HepG2 (cell line): ENCODE data around the gene MRPS17. TPM values are rescaled to one million over a fixed set of nuclear protein-coding genes. Genes with fewer than 3 reads are reported as not detected.

ENCODE experiments used
- ATF6 ChIP-seq: sonication (generic); formaldehyde crosslinking; conservative IDR thresholded peaks from 2 replicates; pipeline ENCODE4 v1.4.0; 2020; ENCODE audit warnings: missing genetic modification reagents
- ATRX ChIP-seq: sonication (generic); formaldehyde crosslinking; IDR thresholded peaks from 2 replicates; pipeline ENCODE4 v1.4.0; 2020; ENCODE audit warnings: missing genetic modification reagents, borderline replicate concordance
- HNRNPK ChIP-seq: fragments of 200-400 bp; formaldehyde crosslinking; IDR thresholded peaks from 2 replicates; pipeline ENCODE4 v1.6.1; 2018; ENCODE audit warnings: low read length, low read depth, moderate library complexity, mild to moderate bottlenecking; ENCODE audit not compliant: poor library complexity, severe bottlenecking
- PAXIP1 ChIP-seq: sonication (generic); formaldehyde crosslinking; conservative IDR thresholded peaks from 2 replicates; pipeline ENCODE4 v1.4.0; 2020; ENCODE audit warnings: mild to moderate bottlenecking, missing genetic modification reagents, moderate library complexity
- SIN3A ChIP-seq: IDR thresholded peaks from 2 replicates; pipeline ENCODE4 v1.6.1; 2011; ENCODE audit warnings: low read depth, mild to moderate bottlenecking, control low read depth, low read length, borderline replicate concordance
- ZBTB7A ChIP-seq: sonication (generic); formaldehyde crosslinking; IDR thresholded peaks from 2 replicates; pipeline ENCODE4 v1.8.0; 2022; ENCODE audit warnings: mild to moderate bottlenecking, missing genetic modification reagents
- ZNF543 ChIP-seq: sonication (generic); formaldehyde crosslinking; IDR thresholded peaks from 2 replicates; pipeline ENCODE4 v1.4.0; 2020; ENCODE audit warnings: mild to moderate bottlenecking, missing genetic modification reagents
- ZNF616 ChIP-seq: sonication (generic); formaldehyde crosslinking; IDR thresholded peaks from 2 replicates; pipeline ENCODE4 v1.5.0; 2020; ENCODE audit warnings: low read depth, mild to moderate bottlenecking, missing genetic modification reagents
- ZNF674 ChIP-seq: sonication (generic); formaldehyde crosslinking; IDR thresholded peaks from 2 replicates; pipeline ENCODE4 v1.5.0; 2020; ENCODE audit warnings: low read depth, mild to moderate bottlenecking, missing genetic modification reagents
- ZNF713 ChIP-seq: sonication (generic); formaldehyde crosslinking; IDR thresholded peaks from 2 replicates; pipeline ENCODE4 v1.4.0; 2020; ENCODE audit warnings: mild to moderate bottlenecking, missing genetic modification reagents
- polyA plus RNA-seq, 8 experiments: library from polyadenylated mRNA; depleted of rRNA in 3 of 8; stranded (reverse) in 7 of 8; unstranded in 1 of 8; fragments of >200 nt; fragmentation: Illumina TruSeq in 4 of 8; extraction: Trizol in 4 of 8; gene quantifications; 2 replicates each; pipeline versions ENCODE4 v1.2.1 to v1.2.3, GENCODE V29; 2011 to 2016; ENCODE audit warnings: low read depth in 4 of 8, missing spikeins in 1 of 8, mixed read lengths in 1 of 8; ENCODE audit not compliant: insufficient read depth in 1 of 8
- total RNA-seq, 5 experiments: library from RNA; depleted of rRNA; stranded (reverse); fragments of >200 nt; fragmentation: Illumina TruSeq; extraction: Trizol; gene quantifications; 2 replicates each; pipeline ENCODE4 v1.2.3, GENCODE V29; 2016; ENCODE audit warnings: low read depth in 1 of 5
- TF ChIP-seq, protein P1 (sequence below): sonication (generic); formaldehyde crosslinking; IDR thresholded peaks from 2 replicates; pipeline ENCODE4 v1.4.0; 2020; ENCODE audit warnings: low read depth, mild to moderate bottlenecking, missing genetic modification reagents
- TF ChIP-seq, protein P2 (sequence below), 2 experiments: fragments of 450-650 bp in 1 of 2; sonication (generic) in 1 of 2; formaldehyde crosslinking; IDR thresholded peaks; 2 replicates each; pipeline versions ENCODE4 v1.5.0 to v1.8.0; 2020 to 2022; ENCODE audit warnings: mild to moderate bottlenecking in 1 of 2, missing genetic modification reagents in 1 of 2

MRPS17 gene
- total and polyA plus RNA-seq, 2 of the 13 experiments (the other 11 are each of a cell fraction or from before 2014, with no cell fraction given), result 14.9 to 31.3 TPM

- TF ChIP-seq, protein P1, sequence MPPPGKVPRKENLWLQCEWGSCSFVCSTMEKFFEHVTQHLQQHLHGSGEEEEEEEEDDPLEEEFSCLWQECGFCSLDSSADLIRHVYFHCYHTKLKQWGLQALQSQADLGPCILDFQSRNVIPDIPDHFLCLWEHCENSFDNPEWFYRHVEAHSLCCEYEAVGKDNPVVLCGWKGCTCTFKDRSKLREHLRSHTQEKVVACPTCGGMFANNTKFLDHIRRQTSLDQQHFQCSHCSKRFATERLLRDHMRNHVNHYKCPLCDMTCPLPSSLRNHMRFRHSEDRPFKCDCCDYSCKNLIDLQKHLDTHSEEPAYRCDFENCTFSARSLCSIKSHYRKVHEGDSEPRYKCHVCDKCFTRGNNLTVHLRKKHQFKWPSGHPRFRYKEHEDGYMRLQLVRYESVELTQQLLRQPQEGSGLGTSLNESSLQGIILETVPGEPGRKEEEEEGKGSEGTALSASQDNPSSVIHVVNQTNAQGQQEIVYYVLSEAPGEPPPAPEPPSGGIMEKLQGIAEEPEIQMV (CRISPR knock-in tag), result no peak; the same call in 1 of the 2 replicates
- no peak for TF ChIP-seq ZNF713 (CRISPR knock-in tag)
- TF ChIP-seq HNRNPK, result no peak
- TF ChIP-seq, protein P2, sequence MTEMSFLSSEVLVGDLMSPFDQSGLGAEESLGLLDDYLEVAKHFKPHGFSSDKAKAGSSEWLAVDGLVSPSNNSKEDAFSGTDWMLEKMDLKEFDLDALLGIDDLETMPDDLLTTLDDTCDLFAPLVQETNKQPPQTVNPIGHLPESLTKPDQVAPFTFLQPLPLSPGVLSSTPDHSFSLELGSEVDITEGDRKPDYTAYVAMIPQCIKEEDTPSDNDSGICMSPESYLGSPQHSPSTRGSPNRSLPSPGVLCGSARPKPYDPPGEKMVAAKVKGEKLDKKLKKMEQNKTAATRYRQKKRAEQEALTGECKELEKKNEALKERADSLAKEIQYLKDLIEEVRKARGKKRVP (CRISPR knock-in tag; IDR thresholded peaks at IDR 0.05), result 0 out of 4 replicates have a peak, but pooled peaks of 1 of the 2 experiments have one; percentile 42
- TF ChIP-seq ZNF674 (CRISPR knock-in tag), result no peak
- peak; percentile 93 for TF ChIP-seq ZNF616 (CRISPR knock-in tag)
- no peak; the same call in 1 of the 2 replicates for TF ChIP-seq ATF6 (CRISPR knock-in tag)
- TF ChIP-seq ZBTB7A (CRISPR knock-in tag), result no peak
- TF ChIP-seq ATRX, result no peak
- peak; percentile 56 for TF ChIP-seq PAXIP1 (CRISPR knock-in tag)
- peak; percentile 96 for TF ChIP-seq SIN3A
- peak; percentile 74 for TF ChIP-seq ZNF543 (CRISPR knock-in tag)
Observed at GRCh38 chr7:55951637-55952351, at the start of gene MRPS17 (continued).
